GM21717 (cell line): Measurements from ENCODE around the gene MRPL18.
"Not testable (repeated sequence)": the region's sequence is repeated elsewhere in the genome, so short reads cannot be mapped to it uniquely, and the experiment has no call there.

Experiments used
- ATAC-seq: cut with Tn5 transposase; IDR thresholded peaks from one replicate; pipeline ENCODE4 v1.9.1; 2021; ENCODE audit warnings: mild to moderate bottlenecking, moderate library complexity; ENCODE audit not compliant: unreplicated experiment

The MRPL18 gene

GRCh38 chr6:159772196-159772595, 18.1 kb upstream of the MRPL18 start:
- ATAC-seq = no peak

DNA sequence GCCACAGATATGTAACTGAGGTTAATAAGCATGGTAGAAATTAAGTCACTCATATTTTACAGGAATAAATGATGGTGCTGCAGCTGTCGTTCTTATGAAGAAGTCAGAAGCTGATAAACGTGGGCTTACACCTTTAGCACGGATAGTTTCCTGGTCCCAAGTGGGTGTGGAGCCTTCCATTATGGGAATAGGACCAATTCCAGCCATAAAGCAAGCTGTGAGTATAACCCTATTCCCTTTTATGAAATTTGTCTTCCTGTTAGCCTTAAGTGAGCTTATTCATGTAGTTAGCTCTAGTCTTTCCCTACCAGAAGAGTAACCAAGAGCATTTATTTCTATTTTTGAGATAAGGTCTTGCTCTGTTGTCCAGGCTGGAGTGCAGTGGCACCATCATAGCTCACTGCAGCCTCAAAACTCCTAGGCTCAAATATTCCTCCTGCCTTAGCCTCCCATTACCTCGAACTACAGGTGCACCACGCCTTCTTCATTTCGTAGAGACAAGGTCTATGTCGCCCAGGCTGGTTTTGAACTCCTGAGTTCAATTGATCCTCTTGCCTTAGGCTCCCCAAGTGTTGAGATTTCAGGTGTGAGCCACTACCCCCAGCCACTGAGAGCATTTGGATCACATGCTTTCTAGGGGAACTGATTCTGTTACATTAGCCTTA, 12.9 kb upstream of the MRPL18 start:
- no peak for ATAC-seq

GRCh38 chr6:159778131-159778530, 12.1 kb upstream of the MRPL18 start:
- ATAC-seq = no peak

DNA sequence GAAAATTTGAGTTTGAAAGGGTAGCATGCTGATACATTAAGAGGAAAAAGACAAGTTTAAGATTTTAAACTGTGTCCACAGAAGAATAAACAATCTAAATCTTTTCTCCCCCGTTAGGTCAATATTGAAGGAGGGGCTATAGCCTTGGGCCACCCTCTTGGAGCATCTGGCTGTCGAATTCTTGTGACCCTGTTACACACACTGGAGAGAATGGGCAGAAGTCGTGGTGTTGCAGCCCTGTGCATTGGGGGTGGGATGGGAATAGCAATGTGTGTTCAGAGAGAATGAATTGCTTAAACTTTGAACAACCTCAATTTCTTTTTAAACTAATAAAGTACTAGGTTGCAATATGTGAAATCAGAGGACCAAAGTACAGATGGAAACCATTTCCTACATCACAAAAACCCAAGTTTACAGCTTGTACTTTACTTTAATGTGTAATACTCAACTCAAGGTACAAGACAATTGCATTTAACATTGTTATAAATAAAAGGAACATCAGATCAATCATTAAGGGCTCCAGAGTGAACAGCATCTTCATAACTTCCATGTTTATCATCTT, 11.6 kb upstream of the MRPL18 start:
- ATAC-seq = no peak

DNA sequence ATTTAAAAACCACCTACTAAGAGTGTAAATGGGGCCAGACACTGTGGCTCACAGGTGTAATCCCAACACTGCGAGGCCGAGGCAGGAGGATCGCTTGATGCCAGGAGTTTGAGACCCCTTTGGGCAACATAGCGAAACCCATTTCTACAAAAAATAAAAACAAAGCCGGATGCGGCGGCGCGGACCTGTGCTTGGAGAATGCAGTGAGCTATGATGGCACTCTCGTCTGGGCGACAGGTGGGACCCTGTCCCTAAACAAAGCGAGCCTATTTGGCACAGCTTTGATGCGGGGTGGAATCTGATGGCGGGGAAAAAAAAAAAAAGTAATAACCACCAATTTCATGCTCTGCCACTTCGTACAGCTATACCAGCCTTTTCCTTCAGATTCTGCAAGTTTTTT, 2.0 kb upstream of the MRPL18 start:
- no peak for ATAC-seq

GRCh38 chr6:159788753-159789376, 1.4 kb upstream of the MRPL18 start:
- ATAC-seq = no peak

GRCh38 chr6:159789377-159790148, 704 bp upstream of the MRPL18 start, which contains the start of gene TCP1:
TCP1 (minus strand) TSS chr6:159789602; CDS start chr6:159789468, 134 bp downstream.
- ATAC-seq = peak; percentile 77

DNA sequence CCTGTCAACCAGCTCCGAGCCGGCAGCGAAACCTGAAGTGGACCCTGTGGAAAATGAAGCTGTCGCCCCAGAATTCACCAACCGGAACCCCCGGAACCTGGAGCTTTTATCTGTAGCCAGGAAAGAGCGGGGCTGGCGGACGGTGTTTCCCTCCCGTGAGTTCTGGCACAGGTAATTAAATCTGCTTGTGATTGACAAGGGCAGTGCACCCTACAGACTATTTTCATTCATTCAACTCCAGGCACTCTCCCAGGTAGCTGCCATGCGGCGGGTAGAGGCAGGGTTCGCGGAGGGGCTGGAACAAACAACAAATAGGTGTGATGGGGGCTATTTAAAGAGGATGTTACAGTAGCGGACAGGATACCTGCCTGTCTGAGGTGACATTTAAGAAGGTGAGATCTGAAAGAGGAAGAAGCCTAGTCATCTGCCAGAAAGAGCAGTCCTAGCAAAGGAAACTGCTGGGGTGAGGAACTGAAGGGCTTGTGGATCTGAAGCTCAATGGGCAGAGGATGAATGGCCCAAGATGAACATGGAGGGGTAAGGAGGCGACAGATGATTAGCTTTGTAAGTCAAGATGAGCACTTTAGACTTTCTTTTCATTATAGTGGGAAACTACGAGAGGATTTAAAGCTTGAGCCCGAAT, 810 bp downstream of the MRPL18 start:
- ATAC-seq = no peak

DNA sequence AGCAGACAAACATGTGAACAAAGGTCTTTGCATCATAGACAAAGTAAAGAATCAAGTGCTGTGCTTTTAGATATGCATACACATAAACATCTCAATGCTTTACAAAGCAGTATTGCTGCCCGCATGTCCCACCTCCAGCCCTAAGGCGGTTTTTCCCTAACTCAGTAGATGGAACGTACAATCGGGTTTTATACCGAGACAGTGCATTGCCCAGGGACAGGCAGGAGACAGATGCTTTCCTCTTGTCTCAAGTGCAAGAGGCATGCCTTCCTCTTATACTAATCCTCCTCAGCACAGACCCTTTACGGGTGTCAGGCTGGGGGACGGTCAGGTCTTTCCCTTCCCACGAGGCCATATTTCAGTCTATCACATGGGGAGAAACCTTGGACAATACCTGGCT, 4.7 kb downstream of the MRPL18 start:
- not testable (repeated sequence) for ATAC-seq

DNA sequence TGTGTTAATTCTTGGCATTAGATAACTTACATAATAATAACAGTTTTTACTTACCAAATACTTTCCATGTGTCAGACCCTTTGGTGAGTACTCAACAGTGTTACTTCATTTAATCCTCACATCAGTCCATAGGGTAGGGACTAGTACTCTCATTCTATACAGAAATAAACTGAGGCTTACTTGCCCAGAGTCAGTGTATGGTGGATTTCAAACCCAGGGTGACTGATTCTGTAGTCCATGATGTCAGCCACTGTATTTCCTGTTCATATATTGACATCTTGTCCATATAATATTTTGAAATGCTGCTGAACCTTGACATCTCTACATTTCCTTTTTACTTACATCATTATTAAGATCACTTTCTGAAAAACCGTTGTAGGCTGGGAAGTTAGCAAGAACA, 7.3 kb downstream of the MRPL18 start:
- ATAC-seq = no peak

DNA sequence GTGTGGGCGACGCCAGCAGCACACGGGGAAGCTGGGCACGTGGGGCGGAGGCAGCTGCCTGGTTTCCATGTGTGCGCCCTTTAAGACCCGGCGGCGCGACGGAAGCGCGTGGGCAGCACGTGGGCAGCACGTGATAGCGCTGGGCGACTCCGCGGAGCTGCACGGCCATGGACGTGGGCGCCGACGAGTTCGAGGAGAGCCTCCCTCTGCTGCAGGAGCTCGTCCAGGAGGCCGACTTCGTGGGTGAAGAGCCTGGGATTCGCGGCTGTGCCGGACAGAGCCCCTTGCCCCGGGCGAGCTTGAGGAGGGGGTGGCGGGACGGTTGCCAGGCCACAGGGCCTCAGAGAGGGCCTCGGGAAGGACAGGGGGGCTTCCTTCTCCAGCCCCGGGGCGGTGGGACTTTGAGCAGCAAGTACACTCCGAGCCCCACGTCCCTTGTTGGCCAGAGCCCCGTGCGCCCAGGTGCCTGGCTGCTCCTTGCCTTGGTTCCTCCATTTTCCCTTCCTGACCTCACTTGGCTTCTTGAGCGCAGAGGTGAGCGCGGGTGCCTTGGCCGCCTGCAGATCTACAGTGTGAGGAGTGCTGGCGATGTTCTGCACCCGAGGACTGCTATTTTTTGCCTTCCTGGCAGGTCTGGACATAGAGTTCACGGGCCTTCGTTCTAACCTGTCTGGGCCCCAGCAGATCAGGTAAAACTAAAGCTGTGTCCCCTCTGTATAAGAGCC, 10.0 kb downstream of the MRPL18 start, which contains the start of gene PNLDC1:
Gene PNLDC1, plus strand, starts transcription at position 136 of the 725 bp plus-strand sequence. Its CDS starts 32 bp downstream, at position 168.
- ATAC-seq = no peak

GRCh38 chr6:159801935-159802334, 11.7 kb downstream of the MRPL18 start:
- no peak for ATAC-seq

- no peak for ATAC-seq
These were observed 14.2 kb downstream of the MRPL18 start for GRCh38 chr6:159804504-159804903.

- ATAC-seq = no peak
These were observed 15.3 kb downstream of the MRPL18 start for GRCh38 chr6:159805440-159806020.

DNA sequence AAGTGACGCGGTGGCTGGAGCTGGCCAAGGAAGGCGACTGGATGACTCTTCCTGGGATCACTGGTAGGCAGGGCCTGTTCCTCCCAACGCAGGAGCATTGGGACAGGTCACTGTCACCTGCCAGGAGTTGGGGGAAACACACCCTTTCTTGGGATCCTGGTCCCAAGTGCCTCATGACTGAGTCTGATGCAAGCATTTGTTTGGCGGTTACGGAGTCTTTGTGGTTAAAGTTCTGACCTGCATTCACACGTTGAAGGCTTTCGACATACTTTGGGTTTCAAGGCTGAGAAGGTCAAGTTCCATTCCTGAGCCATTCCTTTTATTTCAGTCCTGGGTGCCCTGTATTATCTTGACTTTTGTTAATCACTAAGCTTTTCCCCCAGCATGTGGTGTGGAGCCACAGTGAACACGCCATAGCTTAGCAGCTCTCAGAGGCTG, 15.8 kb downstream of the MRPL18 start:
- no peak for ATAC-seq

- ATAC-seq = no peak
These were observed 17.0 kb downstream of the MRPL18 start for GRCh38 chr6:159807150-159807858.

DNA sequence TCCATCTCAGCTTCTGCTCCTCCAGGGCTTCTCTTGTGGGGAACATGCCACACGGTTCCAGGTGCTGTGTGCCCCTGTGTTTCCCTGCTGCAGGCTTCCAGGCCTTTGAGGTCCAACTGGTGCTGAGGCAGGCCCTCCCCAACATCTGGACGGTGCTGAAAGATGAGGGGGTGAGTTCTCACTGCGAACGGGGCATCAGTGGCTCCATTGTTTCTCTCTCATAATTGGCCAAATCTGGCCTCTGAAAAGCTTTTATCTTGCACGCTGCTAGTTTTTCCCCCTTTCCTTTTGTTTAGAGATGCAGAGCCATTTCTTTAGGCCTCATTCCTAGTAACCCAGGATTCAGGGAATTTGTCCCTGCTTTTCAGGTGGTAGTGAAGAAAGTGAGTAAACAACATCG, 18.4 kb downstream of the MRPL18 start:
- no peak for ATAC-seq

DNA sequence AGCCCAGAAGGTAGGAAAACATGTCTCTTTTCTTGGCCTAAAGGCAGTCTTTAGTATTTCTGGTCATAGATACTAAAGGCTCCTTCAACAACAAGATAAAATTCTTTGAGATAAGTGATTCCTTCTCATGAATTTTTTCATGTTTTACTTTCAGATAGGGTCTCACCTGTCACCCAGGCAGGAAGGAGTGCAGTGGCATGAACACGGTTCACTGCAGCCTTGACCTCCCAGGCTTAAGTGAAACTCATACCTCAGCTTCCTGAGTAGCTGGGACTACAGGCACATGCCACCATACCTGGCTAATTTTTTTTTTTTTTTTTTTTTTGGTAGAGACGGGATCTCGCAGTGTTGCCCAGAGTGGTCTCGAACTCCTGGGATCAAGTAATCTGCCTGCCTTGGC, 18.9 kb downstream of the MRPL18 start:
- no peak for ATAC-seq

- no peak for ATAC-seq
These were observed 23.5 kb downstream of the MRPL18 start for GRCh38 chr6:159813781-159814180.
